Stomach (tissue), 8 donors: ENCODE measurements around the gene C17orf114.

Source experiments
- DNase-seq, 2 donors: peaks; one replicate each; pipeline versions ENCODE4 v3.0.0 to v3.0.0-alpha.2; 2013 to 2019
- H3K27ac ChIP-seq, 5 donors: fragments of 200-600 bp in 4 of 5; sonication (generic) in 4 of 5; one replicate each; pipeline ENCODE4 v1.5.1; 2013 to 2019; ENCODE audit warnings: mild to moderate bottlenecking in 1 of 5, moderate library complexity in 1 of 5
- H3K27me3 ChIP-seq, 3 donors: fragments of 200-600 bp; sonication (generic); one replicate each; pipeline ENCODE4 v1.5.1; 2017 to 2019; ENCODE audit warnings: mixed run types in 1 of 3
- H3K36me3 ChIP-seq, 4 donors: fragments of 200-600 bp; sonication (generic); 1 replicate in 3 of 4; 2 replicates in 1 of 4; pipeline ENCODE4 v1.5.1; 2016 to 2019
- H3K4me1 ChIP-seq, 4 donors: fragments of 200-600 bp; sonication (generic); one replicate each; pipeline ENCODE4 v1.5.1; 2016 to 2019
- H3K4me3 ChIP-seq, 4 donors: fragments of 200-600 bp; sonication (generic) in 3 of 4; one replicate each; pipeline ENCODE4 v1.5.1; 2016 to 2019; ENCODE audit warnings: mild to moderate bottlenecking in 1 of 4
- H3K9me3 ChIP-seq, 4 donors: fragments of 200-600 bp; sonication (generic); one replicate each; pipeline ENCODE4 v1.5.1; 2016 to 2019
- EP300 ChIP-seq: sonication (generic); formaldehyde crosslinking; IDR thresholded peaks from one replicate; pipeline ENCODE4 v1.6.1; 2017; ENCODE audit warnings: antibody characterized with exemption
- POLR2A ChIP-seq, 4 donors: fragments of 450-650 bp; IDR thresholded peaks; one replicate each; pipeline ENCODE4 v1.6.1; 2016; ENCODE audit warnings: antibody characterized with exemption in 4 of 4, control low read depth in 2 of 4, mild to moderate bottlenecking in 1 of 4, moderate library complexity in 1 of 4
- POLR2AphosphoS5 ChIP-seq, 3 donors: sonication (generic); formaldehyde crosslinking; IDR thresholded peaks; one replicate each; pipeline ENCODE4 v1.6.1; 2016; ENCODE audit warnings: antibody characterized with exemption in 3 of 3
- WGBS, 5 donors: extraction: QIAGEN DNeasy Blood & Tissue Kit in 3 of 5; methylation state at CpG; one replicate each; pipeline versions ENCODE4 v1.1.5 to v1.1.7; 2013 to 2018; 5-methylcytosine and 5-hydroxymethylcytosine counted together
- intact Hi-C: fragments of 100-400 bp; cut with DNase I; formaldehyde crosslinking; loops from one replicate; pipeline ENCODE4 v1.15.1; 2023; ENCODE audit warnings: low total_unique reads
- TF ChIP-seq, protein P1 (sequence below), 7 experiments: fragments of 450-650 bp in 4 of 7; fragments of 200-600 bp in 3 of 7; sonication (generic) in 3 of 7; IDR thresholded peaks; one replicate each; pipeline ENCODE4 v1.5.1; 2016 to 2019; ENCODE audit warnings: antibody characterized with exemption in 7 of 7, control low read depth in 2 of 7, mild to moderate bottlenecking in 1 of 7
- donor health status: healthy with polysubstance abuse.
- donor health status: Bipolar disorder and iron deficiency.
- donor health status: healthy.

Gene C17orf114

DNA sequence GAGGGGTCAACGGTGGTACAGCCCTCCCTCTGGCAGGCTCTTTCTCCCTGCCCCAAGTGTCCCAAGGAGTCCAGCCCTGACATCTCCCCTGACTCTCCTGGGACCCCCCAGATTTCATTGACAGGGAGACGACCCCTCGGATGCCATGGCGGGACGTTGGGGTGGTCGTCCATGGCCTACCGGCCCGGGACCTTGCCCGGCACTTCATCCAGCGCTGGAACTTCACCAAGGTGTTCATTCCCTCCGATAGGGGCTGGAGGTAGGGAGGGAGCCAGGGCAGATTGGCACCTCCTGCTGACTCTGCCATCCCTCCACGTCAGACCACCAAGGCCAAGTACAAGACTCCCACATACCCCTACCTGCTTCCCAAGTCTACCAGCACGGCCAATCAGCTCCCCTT lies 14.7 kb upstream of the C17orf114 start:
- H3K27ac ChIP-seq, result no peak overlapping the region
- DNase-seq, result no peak
- H3K27me3 ChIP-seq, result no peaks in the 10 kb centered on the region
- no peaks in the 10 kb centered on the region for H3K4me1 ChIP-seq
- H3K4me3 ChIP-seq, result no peak overlapping the region
- 92 to 96% (median 94%) methylated on average over 7 to 13 of the region's 13 CpGs for WGBS, 5 donors
- peaks cover 16 to 76% (median 65%) of the 10 kb centered on the region in 4 donors for H3K36me3 ChIP-seq
- H3K9me3 ChIP-seq, result no peaks in the 10 kb centered on the region
- TF ChIP-seq POLR2A (IDR thresholded peaks at IDR 0.05) (no peak), POLR2AphosphoS5 (IDR thresholded peaks at IDR 0.05) (no peak), EP300 (no peak)
- TF ChIP-seq, protein P1, sequence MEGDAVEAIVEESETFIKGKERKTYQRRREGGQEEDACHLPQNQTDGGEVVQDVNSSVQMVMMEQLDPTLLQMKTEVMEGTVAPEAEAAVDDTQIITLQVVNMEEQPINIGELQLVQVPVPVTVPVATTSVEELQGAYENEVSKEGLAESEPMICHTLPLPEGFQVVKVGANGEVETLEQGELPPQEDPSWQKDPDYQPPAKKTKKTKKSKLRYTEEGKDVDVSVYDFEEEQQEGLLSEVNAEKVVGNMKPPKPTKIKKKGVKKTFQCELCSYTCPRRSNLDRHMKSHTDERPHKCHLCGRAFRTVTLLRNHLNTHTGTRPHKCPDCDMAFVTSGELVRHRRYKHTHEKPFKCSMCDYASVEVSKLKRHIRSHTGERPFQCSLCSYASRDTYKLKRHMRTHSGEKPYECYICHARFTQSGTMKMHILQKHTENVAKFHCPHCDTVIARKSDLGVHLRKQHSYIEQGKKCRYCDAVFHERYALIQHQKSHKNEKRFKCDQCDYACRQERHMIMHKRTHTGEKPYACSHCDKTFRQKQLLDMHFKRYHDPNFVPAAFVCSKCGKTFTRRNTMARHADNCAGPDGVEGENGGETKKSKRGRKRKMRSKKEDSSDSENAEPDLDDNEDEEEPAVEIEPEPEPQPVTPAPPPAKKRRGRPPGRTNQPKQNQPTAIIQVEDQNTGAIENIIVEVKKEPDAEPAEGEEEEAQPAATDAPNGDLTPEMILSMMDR (IDR thresholded peaks at IDR 0.05), result no peak
- intact Hi-C loops, result loop anchor here (10.0 kb wide), 1 partner anchor 58 kb away; no protein-coding TSS in a partner anchor

DNA sequence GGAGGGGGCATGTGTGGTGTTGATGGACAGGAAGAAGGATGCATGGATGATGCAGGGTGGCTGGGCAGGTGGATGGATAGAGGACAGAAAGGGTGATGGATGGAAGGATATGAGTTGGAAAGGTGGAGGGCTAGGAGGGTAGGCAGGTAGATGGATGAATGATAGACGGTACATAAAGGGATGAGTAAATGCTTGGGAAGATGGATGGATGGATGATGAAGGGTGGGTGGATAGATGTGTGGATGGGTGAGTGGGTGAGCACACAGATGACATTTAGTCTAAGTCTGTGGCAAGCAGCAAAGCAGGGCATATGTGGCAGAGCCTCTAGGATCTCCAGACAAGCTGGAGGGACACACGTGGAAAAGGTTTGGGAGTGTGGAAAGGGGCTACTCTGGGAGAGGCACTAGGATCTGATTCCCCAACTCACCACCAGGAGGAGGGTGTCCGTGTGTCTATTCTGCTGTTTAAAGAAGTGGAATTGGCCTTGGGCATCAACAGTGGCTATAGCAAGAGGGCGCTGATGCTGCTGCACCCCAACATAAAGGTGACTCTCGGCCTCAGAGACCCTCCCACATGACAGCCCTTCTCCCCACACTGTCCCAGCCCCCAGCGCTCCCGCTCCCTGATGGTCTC lies 13.0 kb upstream of the C17orf114 start:
- 82 to 93% (median 89%) methylated on average over 7 of the region's 7 CpGs for WGBS, 5 donors
- Histone ChIP-seq H3K4me1 (no peaks in the 10 kb centered on the region), H3K36me3 (peaks cover 16 to 75% (median 65%) of the 10 kb centered on the region in 4 donors), H3K9me3 (no peaks in the 10 kb centered on the region), H3K27ac (no peak overlapping the region), H3K27me3 (no peaks in the 10 kb centered on the region), H3K4me3 (no peak overlapping the region)
- DNase-seq, result no peak
- intact Hi-C loops, result loop anchor here (10.0 kb wide), 1 partner anchor 60 kb away; no protein-coding TSS in a partner anchor
- TF ChIP-seq POLR2AphosphoS5 (IDR thresholded peaks at IDR 0.05) (no peak), POLR2A (IDR thresholded peaks at IDR 0.05) (no peak), EP300 (no peak)
- TF ChIP-seq, protein P1 (IDR thresholded peaks at IDR 0.05), result peak in 1 of 7 experiments; percentile 15

DNA sequence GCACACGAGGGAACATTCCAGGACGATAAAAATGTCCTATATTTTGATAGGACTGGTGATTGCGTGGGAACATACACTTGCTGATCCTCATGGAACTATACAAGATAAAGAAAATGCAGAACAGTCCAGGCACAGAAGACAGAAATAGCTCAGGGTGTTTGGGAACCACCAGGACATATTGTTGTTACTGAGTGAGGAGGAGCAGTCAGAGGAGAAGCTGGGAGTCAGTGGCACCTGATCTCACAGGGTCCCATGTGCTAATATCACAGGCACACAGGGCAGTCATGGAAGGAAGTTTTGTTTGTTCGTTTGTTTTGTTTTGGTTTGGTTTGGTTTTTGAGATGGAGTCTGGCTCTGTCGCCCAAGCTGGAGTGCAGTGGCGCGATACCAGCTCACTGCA lies 10.6 kb upstream of the C17orf114 start:
- intact Hi-C loops, result loop anchor here (10.0 kb wide), 1 partner anchor 62 kb away; no protein-coding TSS in a partner anchor
- no peak overlapping the region for H3K27ac ChIP-seq
- H3K4me3 ChIP-seq, result no peak overlapping the region
- H3K36me3 ChIP-seq, result peaks cover 16 to 63% (median 53%) of the 10 kb centered on the region in 4 donors
- no peak for DNase-seq
- peaks cover 9 to 13% (median 11%) of the 10 kb centered on the region in 4 donors for H3K4me1 ChIP-seq
- H3K9me3 ChIP-seq, result no peaks in the 10 kb centered on the region
- TF ChIP-seq POLR2A (IDR thresholded peaks at IDR 0.05) (no peak), EP300 (no peak), POLR2AphosphoS5 (IDR thresholded peaks at IDR 0.05) (no peak)
- TF ChIP-seq, protein P1 (IDR thresholded peaks at IDR 0.05), result no peak
- 86 to 91% (median 90%) methylated on average over 7 of the region's 7 CpGs for WGBS, 5 donors
- no peaks in the 10 kb centered on the region for H3K27me3 ChIP-seq

DNA sequence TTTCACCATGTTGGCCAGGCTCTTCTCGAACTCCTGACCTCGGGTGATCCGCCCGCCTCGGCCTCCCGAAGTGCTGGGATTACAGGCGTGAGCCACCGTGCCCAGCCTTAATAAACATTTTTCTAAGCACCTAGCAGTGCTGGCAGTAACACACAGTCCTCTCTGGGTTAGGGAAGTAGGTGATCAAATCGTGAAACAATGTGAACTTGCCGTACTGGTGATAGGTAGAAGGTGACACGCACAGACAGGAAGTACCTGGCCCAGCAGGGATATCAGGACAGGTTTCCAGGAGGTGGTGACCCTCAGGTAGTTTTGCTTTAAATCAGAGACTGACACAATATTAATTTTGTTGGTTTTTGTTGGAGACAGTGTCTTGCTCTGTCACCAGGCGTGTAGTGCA lies 9.3 kb upstream of the C17orf114 start:
- intact Hi-C loops, result loop anchor here (10.0 kb wide), 1 partner anchor 63 kb away; no protein-coding TSS in a partner anchor

More for the DNA sequence above, 9.3 kb upstream of the C17orf114 start:
- Histone ChIP-seq H3K9me3 (no peaks in the 10 kb centered on the region), H3K27me3 (no peaks in the 10 kb centered on the region), H3K4me3 (no peak overlapping the region), H3K36me3 (peaks cover 9 to 51% (median 40%) of the 10 kb centered on the region in 4 donors), H3K27ac (no peak overlapping the region), H3K4me1 (peaks cover 12 to 18% (median 17%) of the 10 kb centered on the region in 4 donors)
- TF ChIP-seq EP300 (no peak), POLR2A (IDR thresholded peaks at IDR 0.05) (no peak), POLR2AphosphoS5 (IDR thresholded peaks at IDR 0.05) (no peak)
- TF ChIP-seq, protein P1 (IDR thresholded peaks at IDR 0.05), result no peak
- WGBS, 5 donors, result 82 to 95% (median 93%) methylated on average over 12 of the region's 12 CpGs
- no peak for DNase-seq
